H1 (cell line): ENCODE results near the gene PIAS1. TPM values are rescaled to one million over a fixed set of nuclear protein-coding genes. Genes with fewer than 3 reads are reported as not detected.

ENCODE experiments used
- CTCF ChIA-PET: fragments of 300-600 bp; sonication (Branson Sonifier 250); formaldehyde crosslinking; loops from one replicate; lab custom pipeline; 2021; ENCODE audit not compliant: partially characterized antibody; lab: Charles Lee
- POLR2A ChIA-PET: fragments of 300-600 bp; sonication (Branson Sonifier 250); formaldehyde crosslinking; loops from one replicate; lab custom pipeline; 2021; ENCODE audit warnings: inconsistent platforms; ENCODE audit not compliant: partially characterized antibody; lab: Charles Lee
- DNase-seq, 2 experiments: peaks; one replicate each; pipeline versions ENCODE4 v3.0.0 to v3.0.0-alpha.2; 2010 to 2022; ENCODE audit warnings: low spot score in 2 of 2, low read depth in 1 of 2, mixed read lengths in 1 of 2
- FAIRE-seq: peaks from 2 replicates; lab custom pipeline; 2011; peaks lifted over from hg19 to GRCh38; lab: Jason Lieb, UNC
- H2AFZ ChIP-seq: 2 replicates; pipeline ENCODE4 v1.8.1; 2012; ENCODE audit warnings: low read length, inconsistent platforms
- H2AK5ac ChIP-seq: 2 replicates; pipeline ENCODE4 v1.6.1; 2013; ENCODE audit warnings: low read depth, low read length
- H2BK120ac ChIP-seq: replicated peaks from 2 replicates; pipeline ENCODE3; 2013; ENCODE audit warnings: low read depth, low read length, inconsistent platforms
- H2BK12ac ChIP-seq: 2 replicates; pipeline ENCODE4 v1.6.1; 2013; ENCODE audit warnings: low read depth, low read length
- H2BK15ac ChIP-seq: 2 replicates; pipeline ENCODE4 v1.6.1; 2013; ENCODE audit warnings: low read length
- H2BK20ac ChIP-seq: 2 replicates; pipeline ENCODE4 v1.6.1; 2013; ENCODE audit warnings: low read length
- H2BK5ac ChIP-seq: 2 replicates; pipeline ENCODE4 v1.6.1; 2013; ENCODE audit warnings: low read depth, low read length
- H3K14ac ChIP-seq: 2 replicates; pipeline ENCODE4 v1.6.1; 2013; ENCODE audit warnings: inconsistent platforms; ENCODE audit not compliant: insufficient read length
- H3K18ac ChIP-seq: 2 replicates; pipeline ENCODE4 v1.6.1; 2013; ENCODE audit warnings: low read length; ENCODE audit errors: extremely low read depth
- H3K23ac ChIP-seq: 2 replicates; pipeline ENCODE4 v1.6.1; 2013; ENCODE audit warnings: inconsistent platforms; ENCODE audit not compliant: insufficient read length
- H3K23me2 ChIP-seq: 2 replicates; pipeline ENCODE4 v1.6.1; 2013; ENCODE audit warnings: low read depth, low read length
- H3K27ac ChIP-seq: 2 replicates; pipeline ENCODE4 v1.6.1; 2011; ENCODE audit warnings: low read depth, low read length, inconsistent platforms
- H3K27me3 ChIP-seq, 4 experiments: replicated peaks in 1 of 4; 1 replicate in 1 of 4; 2 replicates in 3 of 4; pipeline versions ENCODE4 v1.6.1 to v1.8.1; 2011 to 2013; ENCODE audit warnings: low read length in 3 of 4, mild to moderate bottlenecking in 3 of 4, inconsistent platforms in 2 of 4, mixed read lengths in 2 of 4, moderate library complexity in 1 of 4; ENCODE audit not compliant: control insufficient read depth in 3 of 4, insufficient read depth in 3 of 4; ENCODE audit errors: extremely low read depth in 1 of 4
- H3K36me3 ChIP-seq, 4 experiments: 2 replicates each; pipeline versions ENCODE4 v1.6.1 to v1.8.1; 2011 to 2013; ENCODE audit warnings: mild to moderate bottlenecking in 4 of 4, low read length in 3 of 4, moderate library complexity in 2 of 4, control low read depth in 1 of 4, inconsistent platforms in 1 of 4; ENCODE audit not compliant: insufficient read depth in 4 of 4, control insufficient read depth in 2 of 4
- H3K4ac ChIP-seq: replicated peaks from 2 replicates; pipeline ENCODE3; 2013; ENCODE audit warnings: low read length, low read depth, mixed read lengths, inconsistent platforms; ENCODE audit not compliant: insufficient read length
- H3K4me1 ChIP-seq, 4 experiments: replicated peaks in 1 of 4; 1 replicate in 1 of 4; 2 replicates in 3 of 4; pipeline versions ENCODE4 v1.6.1 to v1.8.1; 2011 to 2013; ENCODE audit warnings: low read length in 3 of 4, inconsistent platforms in 2 of 4, mixed read lengths in 1 of 4; ENCODE audit not compliant: insufficient read depth in 4 of 4, control insufficient read depth in 3 of 4
- H3K4me2 ChIP-seq, 2 experiments: 2 replicates each; pipeline versions ENCODE4 v1.6.1 to v1.8.1; 2011 to 2013; ENCODE audit warnings: low read depth in 2 of 2, low read length in 2 of 2, control low read depth in 1 of 2, inconsistent platforms in 1 of 2, mild to moderate bottlenecking in 1 of 2; ENCODE audit not compliant: insufficient read depth in 1 of 2
- H3K4me3 ChIP-seq, 4 experiments: fragments of 200-600, 300-600 bp in 1 of 4; sonication (generic), shearing (Covaris generic), sonication (Bioruptor Twin) in 1 of 4; 2 replicates each; pipeline versions ENCODE4 v1.5.1 to v1.8.1; 2011 to 2016; ENCODE audit warnings: low read length in 4 of 4, low read depth in 3 of 4, control low read depth in 2 of 4, inconsistent platforms in 2 of 4, mild to moderate bottlenecking in 2 of 4, mixed read lengths in 1 of 4, moderate library complexity in 1 of 4; ENCODE audit not compliant: insufficient read depth in 2 of 4; ENCODE audit errors: extremely low read depth in 1 of 4
- H3K56ac ChIP-seq: replicated peaks from 2 replicates; pipeline ENCODE3; 2013; ENCODE audit warnings: low read depth, mild to moderate bottlenecking, mixed read lengths, low read length, inconsistent platforms; ENCODE audit not compliant: insufficient read length
- H3K79me1 ChIP-seq: 2 replicates; pipeline ENCODE4 v1.6.1; 2013; ENCODE audit warnings: low read depth, low read length, control low read depth
- H3K79me2 ChIP-seq, 2 experiments: 2 replicates each; pipeline versions ENCODE4 v1.6.1 to v1.8.1; 2012 to 2013; ENCODE audit warnings: low read length in 2 of 2, mild to moderate bottlenecking in 2 of 2, inconsistent platforms in 1 of 2; ENCODE audit not compliant: insufficient read depth in 2 of 2, control insufficient read depth in 1 of 2
- H3K9ac ChIP-seq, 4 experiments: replicated peaks in 1 of 4; 1 replicate in 1 of 4; 2 replicates in 3 of 4; pipeline versions ENCODE4 v1.6.1 to v1.8.1; 2011 to 2013; ENCODE audit warnings: low read depth in 3 of 4, low read length in 3 of 4, control low read depth in 2 of 4, mild to moderate bottlenecking in 2 of 4, moderate library complexity in 2 of 4, inconsistent platforms in 1 of 4; ENCODE audit errors: extremely low read depth in 1 of 4
- H3K9me3 ChIP-seq, 2 experiments: 2 replicates each; pipeline versions ENCODE4 v1.6.1 to v1.8.1; 2012 to 2013; ENCODE audit warnings: mild to moderate bottlenecking in 2 of 2, moderate library complexity in 2 of 2, control low read depth in 1 of 2, inconsistent platforms in 1 of 2, low read depth in 1 of 2, low read length in 1 of 2, mixed read lengths in 1 of 2; ENCODE audit not compliant: insufficient read depth in 2 of 2
- H4K20me1 ChIP-seq, 2 experiments: replicated peaks in 1 of 2; 2 replicates each; pipeline versions ENCODE3 to v1.8.1; 2011 to 2013; ENCODE audit warnings: inconsistent platforms in 2 of 2, low read length in 2 of 2, mild to moderate bottlenecking in 1 of 2; ENCODE audit not compliant: insufficient read depth in 2 of 2, control insufficient read depth in 1 of 2
- H4K5ac ChIP-seq: 2 replicates; pipeline ENCODE4 v1.6.1; 2013; ENCODE audit warnings: low read length, low read depth, mixed read lengths, inconsistent platforms; ENCODE audit not compliant: insufficient read length
- H4K8ac ChIP-seq: 2 replicates; pipeline ENCODE4 v1.8.0; 2013; ENCODE audit warnings: mild to moderate bottlenecking, moderate library complexity, low read length, inconsistent platforms; ENCODE audit not compliant: insufficient read depth; ENCODE audit errors: extremely low read depth
- H4K91ac ChIP-seq: replicated peaks from 2 replicates; pipeline ENCODE3; 2013; ENCODE audit warnings: low read length, mixed read lengths, inconsistent platforms; ENCODE audit not compliant: insufficient read length
- CHD1 ChIP-seq: IDR thresholded peaks from 2 replicates; pipeline ENCODE4 v1.6.1; 2012; ENCODE audit warnings: low read depth, low read length, improper control_type of control experiment
- CHD2 ChIP-seq: IDR thresholded peaks from 2 replicates; pipeline ENCODE4 v1.6.1; 2012; ENCODE audit warnings: low read length, improper control_type of control experiment
- RAD21 ChIP-seq, 2 experiments: IDR thresholded peaks in 1 of 2; conservative IDR thresholded peaks in 1 of 2; 2 replicates each; pipeline ENCODE4 v1.6.1; 2011; ENCODE audit warnings: low read depth in 2 of 2, low read length in 2 of 2, improper control_type of control experiment in 1 of 2, inconsistent platforms in 1 of 2, mild to moderate bottlenecking in 1 of 2, moderate library complexity in 1 of 2
- SP1 ChIP-seq: IDR thresholded peaks from 2 replicates; pipeline ENCODE4 v1.6.1; 2011; ENCODE audit warnings: low read depth, low read length
- TCF12 ChIP-seq: IDR thresholded peaks from 2 replicates; pipeline ENCODE4 v1.6.1; 2011; ENCODE audit warnings: low read depth, mild to moderate bottlenecking, low read length
- WGBS, 2 experiments: shearing (Covaris generic) in 1 of 2; methylation state at CpG; one replicate each; pipeline versions ENCODE4 v1.1.6 to v1.1.7; 2013 to 2015; ENCODE audit warnings: low lambda C conversion rate in 2 of 2, mixed read lengths in 2 of 2, inconsistent platforms in 1 of 2, low coverage in 1 of 2, missing lambda C conversion rate in 1 of 2; ENCODE audit not compliant: insufficient replicate concordance in 2 of 2, insufficient coverage in 1 of 2, insufficient read length in 1 of 2; ENCODE audit errors: extremely low coverage in 1 of 2, missing lambda C conversion rate in 1 of 2; 5-methylcytosine and 5-hydroxymethylcytosine counted together
- polyA plus RNA-seq, 7 experiments: library from polyadenylated mRNA; depleted of rRNA in 3 of 7; stranded (reverse) in 5 of 7; unstranded in 2 of 7; fragments of >200 nt in 5 of 7; fragments of 200-250 nt in 2 of 7; gene quantifications; 1 replicate in 5 of 7; 2 replicates in 1 of 7; 4 replicates in 1 of 7; pipeline versions ENCODE4 v1.2.1 to v1.2.3, GENCODE V29; 2011 to 2013; ENCODE audit warnings: missing spikeins in 2 of 7, mixed read lengths in 2 of 7
- total RNA-seq: library from RNA; stranded (reverse); fragmentation: NEBNext Ultra II Directional; extraction: Animal tissue kit (Norgen Biotek cat#: 25700); gene quantifications from 2 replicates; pipeline ENCODE4 v1.2.1, GENCODE V29; 2021

The PIAS1 gene
- total and polyA plus RNA-seq, 2 of the 8 experiments (the other 6 are each of a cell fraction or from before 2014, with no cell fraction given), result 30.8 to 34.5 TPM

GRCh38 chr15:68218331-68218730 lies 164.2 kb downstream of the PIAS1 start:
- H3K36me3 ChIP-seq, result peaks cover 3 to 29% (median 16%) of the 10 kb centered on the region in 4 experiments; a peak in 7 of 8 replicates
- H3K4ac ChIP-seq, result no peak overlapping the region
- no peak overlapping the region for H2AFZ ChIP-seq
- H4K20me1 ChIP-seq, result peaks cover 0 to 17% of the 10 kb centered on the region in 2 experiments
- ChIA-PET POLR2A (interaction anchor here (6.0 kb wide), 1 partner anchor 11 kb away, joined by 38 read pairs; the partner anchor contains the start of gene CLN6), CTCF (interaction anchor here (1.1 to 2.4 kb wide), 3 partner anchors 8 to 24 kb away, joined by 3 to 13 read pairs (median 3); no protein-coding TSS in a partner anchor)
- no peak overlapping the region for H2BK5ac ChIP-seq
- no peak overlapping the region for H4K8ac ChIP-seq
- no peak overlapping the region for H3K14ac ChIP-seq
- no peaks in the 10 kb centered on the region for H3K23me2 ChIP-seq
- H3K18ac ChIP-seq, result no peak overlapping the region
- no peak overlapping the region for H2BK20ac ChIP-seq
- peaks cover 0 to 15% of the 10 kb centered on the region in 2 experiments; a peak in 2 of 4 replicates for H3K9me3 ChIP-seq
- H3K56ac ChIP-seq, result no peak overlapping the region
- H3K4me2 ChIP-seq, result no peak overlapping the region
- no peak overlapping the region for H2BK12ac ChIP-seq
- H3K27me3 ChIP-seq, result no peaks in the 10 kb centered on the region
- no peak overlapping the region for H3K9ac ChIP-seq
- no peak overlapping the region for H4K91ac ChIP-seq
- peaks cover 12 to 72% of the 10 kb centered on the region in 2 experiments for H3K79me2 ChIP-seq
- H3K4me3 ChIP-seq, result no peak overlapping the region
- peak in 1 of 2 experiments; percentile 22 for DNase-seq
- no peak overlapping the region for H3K23ac ChIP-seq
- H2BK15ac ChIP-seq, result no peak overlapping the region
- no peak overlapping the region for H2AK5ac ChIP-seq
- FAIRE-seq, result no peak
- no peak overlapping the region for H3K27ac ChIP-seq
- no peaks in the 10 kb centered on the region for H3K4me1 ChIP-seq
- H3K79me1 ChIP-seq, result peaks cover 26% of the 10 kb centered on the region
- no peak overlapping the region for H2BK120ac ChIP-seq
- no peak overlapping the region for H4K5ac ChIP-seq
- 85% methylated on average over 8 of the region's 8 CpGs; no CpG with 5 or more reads in 1 of the 2 experiments for WGBS, 2 experiments
- TF ChIP-seq CHD2 (no peak), RAD21 (IDR thresholded peaks at IDR 0.05 in 1 of 2, conservative IDR thresholded peaks at IDR 0.05 in 1 of 2; ENCODE audit: low read depth in 2 of 2, low read length in 2 of 2) (no peak), TCF12 (no peak), CHD1 (no peak), SP1 (no peak)
